ENCODE results near the gene KIF13A. TPM values are rescaled to one million over a fixed set of nuclear protein-coding genes. Genes with fewer than 3 reads are reported as not detected.

Gene KIF13A
- total and polyA plus RNA-seq, 9 of the 15 experiments (the other 6 are each of a cell fraction or from before 2014, with no cell fraction given) = 3.6 to 44.3 (median 29.7) TPM

DNA sequence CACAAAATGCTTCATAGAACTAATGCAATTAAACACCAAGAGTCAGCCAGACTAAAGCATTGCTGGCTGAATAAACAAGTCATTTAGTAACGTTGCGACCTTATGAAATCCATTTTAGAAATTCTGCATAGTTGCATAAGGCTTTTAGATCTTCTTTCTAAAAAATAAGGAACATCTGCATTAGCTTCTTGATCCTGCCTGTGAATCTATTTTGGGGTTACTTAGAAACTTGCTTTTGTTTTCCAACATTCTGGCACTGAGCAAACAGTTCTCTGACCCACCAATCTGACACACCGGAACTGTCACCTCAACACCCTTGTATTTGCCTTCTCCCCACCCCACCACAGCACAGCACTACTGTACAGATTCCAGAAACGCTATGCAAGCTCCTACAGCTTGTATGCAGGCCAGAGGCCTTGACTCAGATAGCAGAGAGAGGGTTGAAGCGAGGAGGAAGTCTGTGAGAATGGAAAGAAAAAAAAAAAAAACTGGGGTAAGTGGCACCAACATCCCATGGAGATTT, 55.0 kb downstream of the KIF13A start (continued):
- TF ChIP-seq FOXK2 (conservative IDR thresholded peaks at IDR 0.05 in 1 of 2, IDR thresholded peaks at IDR 0.05 in 1 of 2; ENCODE audit: low read depth in 2 of 2) = no peak
- no peak for TF ChIP-seq FOXK1 (CRISPR knock-in tag; IDR thresholded peaks at IDR 0.05; ENCODE audit: borderline replicate concordance)
- TF ChIP-seq, protein P1, sequence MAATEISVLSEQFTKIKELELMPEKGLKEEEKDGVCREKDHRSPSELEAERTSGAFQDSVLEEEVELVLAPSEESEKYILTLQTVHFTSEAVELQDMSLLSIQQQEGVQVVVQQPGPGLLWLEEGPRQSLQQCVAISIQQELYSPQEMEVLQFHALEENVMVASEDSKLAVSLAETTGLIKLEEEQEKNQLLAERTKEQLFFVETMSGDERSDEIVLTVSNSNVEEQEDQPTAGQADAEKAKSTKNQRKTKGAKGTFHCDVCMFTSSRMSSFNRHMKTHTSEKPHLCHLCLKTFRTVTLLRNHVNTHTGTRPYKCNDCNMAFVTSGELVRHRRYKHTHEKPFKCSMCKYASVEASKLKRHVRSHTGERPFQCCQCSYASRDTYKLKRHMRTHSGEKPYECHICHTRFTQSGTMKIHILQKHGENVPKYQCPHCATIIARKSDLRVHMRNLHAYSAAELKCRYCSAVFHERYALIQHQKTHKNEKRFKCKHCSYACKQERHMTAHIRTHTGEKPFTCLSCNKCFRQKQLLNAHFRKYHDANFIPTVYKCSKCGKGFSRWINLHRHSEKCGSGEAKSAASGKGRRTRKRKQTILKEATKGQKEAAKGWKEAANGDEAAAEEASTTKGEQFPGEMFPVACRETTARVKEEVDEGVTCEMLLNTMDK (IDR thresholded peaks at IDR 0.05; ENCODE audit: borderline replicate concordance, insufficient read depth, low read depth, low read length, poor library complexity, severe bottlenecking) = no peak
- peak; percentile 60; the same call in 1 of the 2 replicates for TF ChIP-seq ETV1 (tag; conservative IDR thresholded peaks at IDR 0.05; ENCODE audit: low read depth)
- TF ChIP-seq, protein P2, sequence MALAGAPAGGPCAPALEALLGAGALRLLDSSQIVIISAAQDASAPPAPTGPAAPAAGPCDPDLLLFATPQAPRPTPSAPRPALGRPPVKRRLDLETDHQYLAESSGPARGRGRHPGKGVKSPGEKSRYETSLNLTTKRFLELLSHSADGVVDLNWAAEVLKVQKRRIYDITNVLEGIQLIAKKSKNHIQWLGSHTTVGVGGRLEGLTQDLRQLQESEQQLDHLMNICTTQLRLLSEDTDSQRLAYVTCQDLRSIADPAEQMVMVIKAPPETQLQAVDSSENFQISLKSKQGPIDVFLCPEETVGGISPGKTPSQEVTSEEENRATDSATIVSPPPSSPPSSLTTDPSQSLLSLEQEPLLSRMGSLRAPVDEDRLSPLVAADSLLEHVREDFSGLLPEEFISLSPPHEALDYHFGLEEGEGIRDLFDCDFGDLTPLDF (CRISPR knock-in tag; IDR thresholded peaks at IDR 0.05) = no peak
- peak; percentile 53; the same call in 1 of the 2 replicates for TF ChIP-seq EP300 (IDR thresholded peaks at IDR 0.05; ENCODE audit: low read length)
- TF ChIP-seq, protein P3, sequence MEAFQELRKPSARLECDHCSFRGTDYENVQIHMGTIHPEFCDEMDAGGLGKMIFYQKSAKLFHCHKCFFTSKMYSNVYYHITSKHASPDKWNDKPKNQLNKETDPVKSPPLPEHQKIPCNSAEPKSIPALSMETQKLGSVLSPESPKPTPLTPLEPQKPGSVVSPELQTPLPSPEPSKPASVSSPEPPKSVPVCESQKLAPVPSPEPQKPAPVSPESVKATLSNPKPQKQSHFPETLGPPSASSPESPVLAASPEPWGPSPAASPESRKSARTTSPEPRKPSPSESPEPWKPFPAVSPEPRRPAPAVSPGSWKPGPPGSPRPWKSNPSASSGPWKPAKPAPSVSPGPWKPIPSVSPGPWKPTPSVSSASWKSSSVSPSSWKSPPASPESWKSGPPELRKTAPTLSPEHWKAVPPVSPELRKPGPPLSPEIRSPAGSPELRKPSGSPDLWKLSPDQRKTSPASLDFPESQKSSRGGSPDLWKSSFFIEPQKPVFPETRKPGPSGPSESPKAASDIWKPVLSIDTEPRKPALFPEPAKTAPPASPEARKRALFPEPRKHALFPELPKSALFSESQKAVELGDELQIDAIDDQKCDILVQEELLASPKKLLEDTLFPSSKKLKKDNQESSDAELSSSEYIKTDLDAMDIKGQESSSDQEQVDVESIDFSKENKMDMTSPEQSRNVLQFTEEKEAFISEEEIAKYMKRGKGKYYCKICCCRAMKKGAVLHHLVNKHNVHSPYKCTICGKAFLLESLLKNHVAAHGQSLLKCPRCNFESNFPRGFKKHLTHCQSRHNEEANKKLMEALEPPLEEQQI (IDR thresholded peaks at IDR 0.05) = no peak
- no peak for TF ChIP-seq ZNF507 (tag; conservative IDR thresholded peaks at IDR 0.05)
- TF ChIP-seq, protein P4, sequence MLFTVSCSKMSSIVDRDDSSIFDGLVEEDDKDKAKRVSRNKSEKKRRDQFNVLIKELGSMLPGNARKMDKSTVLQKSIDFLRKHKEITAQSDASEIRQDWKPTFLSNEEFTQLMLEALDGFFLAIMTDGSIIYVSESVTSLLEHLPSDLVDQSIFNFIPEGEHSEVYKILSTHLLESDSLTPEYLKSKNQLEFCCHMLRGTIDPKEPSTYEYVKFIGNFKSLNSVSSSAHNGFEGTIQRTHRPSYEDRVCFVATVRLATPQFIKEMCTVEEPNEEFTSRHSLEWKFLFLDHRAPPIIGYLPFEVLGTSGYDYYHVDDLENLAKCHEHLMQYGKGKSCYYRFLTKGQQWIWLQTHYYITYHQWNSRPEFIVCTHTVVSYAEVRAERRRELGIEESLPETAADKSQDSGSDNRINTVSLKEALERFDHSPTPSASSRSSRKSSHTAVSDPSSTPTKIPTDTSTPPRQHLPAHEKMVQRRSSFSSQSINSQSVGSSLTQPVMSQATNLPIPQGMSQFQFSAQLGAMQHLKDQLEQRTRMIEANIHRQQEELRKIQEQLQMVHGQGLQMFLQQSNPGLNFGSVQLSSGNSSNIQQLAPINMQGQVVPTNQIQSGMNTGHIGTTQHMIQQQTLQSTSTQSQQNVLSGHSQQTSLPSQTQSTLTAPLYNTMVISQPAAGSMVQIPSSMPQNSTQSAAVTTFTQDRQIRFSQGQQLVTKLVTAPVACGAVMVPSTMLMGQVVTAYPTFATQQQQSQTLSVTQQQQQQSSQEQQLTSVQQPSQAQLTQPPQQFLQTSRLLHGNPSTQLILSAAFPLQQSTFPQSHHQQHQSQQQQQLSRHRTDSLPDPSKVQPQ (CRISPR knock-in tag; IDR thresholded peaks at IDR 0.05; ENCODE audit: borderline replicate concordance) = no peak
- TF ChIP-seq MCM5 (IDR thresholded peaks at IDR 0.05; ENCODE audit: low read depth) = no peak
- peak; percentile 44; the same call in 1 of the 2 replicates for TF ChIP-seq SPI1 (IDR thresholded peaks at IDR 0.05; ENCODE audit: borderline replicate concordance, low read depth, low read length)
- no peak for TF ChIP-seq SETDB1 (IDR thresholded peaks at IDR 0.05; ENCODE audit: low read length)
